BLaER1 (cell line): ENCODE data around the gene HOXA3.

Experiments used
- H3K27ac ChIP-seq: shearing (Covaris generic); formaldehyde crosslinking; 2 replicates; pipeline ENCODE4 v1.8.1; 2022
- H3K27me3 ChIP-seq: shearing (Covaris generic); formaldehyde crosslinking; 2 replicates; pipeline ENCODE4 v1.8.1; 2022
- H3K36me3 ChIP-seq: shearing (Covaris generic); formaldehyde crosslinking; 2 replicates; pipeline ENCODE4 v1.8.1; 2022
- H3K4me1 ChIP-seq: shearing (Covaris generic); formaldehyde crosslinking; 2 replicates; pipeline ENCODE4 v1.8.1; 2022
- H3K4me2 ChIP-seq: shearing (Covaris generic); formaldehyde crosslinking; 2 replicates; pipeline ENCODE4 v1.8.1; 2022
- H3K4me3 ChIP-seq: shearing (Covaris generic); formaldehyde crosslinking; 2 replicates; pipeline ENCODE4 v1.8.1; 2022
- H3K9ac ChIP-seq: shearing (Covaris generic); formaldehyde crosslinking; 2 replicates; pipeline ENCODE4 v1.8.1; 2022
- H3K9me3 ChIP-seq: shearing (Covaris generic); formaldehyde crosslinking; 2 replicates; pipeline ENCODE4 v1.8.1; 2022
- H4K20me1 ChIP-seq: shearing (Covaris generic); formaldehyde crosslinking; 2 replicates; pipeline ENCODE4 v1.8.1; 2022
- Cebpa-rat ChIP-seq: shearing (Covaris generic); IDR thresholded peaks from 2 replicates; pipeline ENCODE4 v1.8.1; 2022

HOXA3 gene

GRCh38 chr7:27137640-27138315, 14.6 kb downstream of the HOXA3 start:
- Histone ChIP-seq H3K4me2 (peak overlapping the region; percentile 40), H3K9ac (no peak overlapping the region), H3K4me1 (peaks cover 30% of the 10 kb centered on the region), H3K27me3 (peaks cover 22% of the 10 kb centered on the region), H3K9me3 (peaks cover 25% of the 10 kb centered on the region), H4K20me1 (no peaks in the 10 kb centered on the region), H3K27ac (no peak overlapping the region), H3K36me3 (0 out of 2 replicates have a peak, but pooled peaks cover 3% of the 10 kb centered on the region), H3K4me3 (no peak overlapping the region)
- no peak for TF ChIP-seq Cebpa-rat

DNA sequence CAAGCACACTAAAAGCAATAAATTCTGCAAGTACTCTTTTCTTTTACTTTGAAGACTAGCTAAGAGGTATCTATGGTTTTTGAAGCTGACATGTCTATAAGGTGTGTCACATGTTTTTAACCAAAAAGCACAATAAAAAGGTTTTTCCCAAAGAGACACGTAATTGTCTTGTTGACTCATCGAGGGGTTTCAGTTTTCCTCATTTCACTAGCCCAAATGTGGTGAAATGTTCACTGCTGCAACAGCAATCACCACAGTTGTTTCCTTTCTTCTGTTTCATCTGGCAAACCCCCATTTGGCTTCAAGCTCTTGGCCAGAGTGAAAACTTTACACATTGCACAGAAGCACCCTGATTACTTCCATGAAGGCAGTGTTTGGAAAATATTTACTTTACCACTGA, 18.0 kb downstream of the HOXA3 start:
- no peak overlapping the region for H3K4me3 ChIP-seq
- peaks cover 31% of the 10 kb centered on the region for H3K9me3 ChIP-seq
- TF ChIP-seq Cebpa-rat: no peak
- H4K20me1 ChIP-seq: no peaks in the 10 kb centered on the region
- peaks cover 30% of the 10 kb centered on the region for H3K4me1 ChIP-seq
- H3K9ac ChIP-seq: no peak overlapping the region
- no peak overlapping the region for H3K27ac ChIP-seq
- H3K4me2 ChIP-seq: no peak overlapping the region
- H3K27me3 ChIP-seq: peaks cover 8% of the 10 kb centered on the region; the same call in 1 of the 2 replicates
- no peaks in the 10 kb centered on the region for H3K36me3 ChIP-seq

- peaks cover 8% of the 10 kb centered on the region; the same call in 1 of the 2 replicates for H3K27me3 ChIP-seq
- H4K20me1 ChIP-seq: no peaks in the 10 kb centered on the region
These were observed 18.8 kb downstream of the HOXA3 start for GRCh38 chr7:27133409-27134231.

GRCh38 chr7:27132978-27133377, 19.4 kb downstream of the HOXA3 start:
- H3K9me3 ChIP-seq: peaks cover 31% of the 10 kb centered on the region
- no peaks in the 10 kb centered on the region for H4K20me1 ChIP-seq
- no peak overlapping the region for H3K4me3 ChIP-seq
- no peaks in the 10 kb centered on the region for H3K36me3 ChIP-seq
- H3K9ac ChIP-seq: no peak overlapping the region
- H3K27ac ChIP-seq: no peak overlapping the region
- H3K4me2 ChIP-seq: no peak overlapping the region
- peaks cover 8% of the 10 kb centered on the region; the same call in 1 of the 2 replicates for H3K27me3 ChIP-seq
- no peak for TF ChIP-seq Cebpa-rat
- H3K4me1 ChIP-seq: peaks cover 30% of the 10 kb centered on the region

More at GRCh38 chr7:27133409-27134231, 18.8 kb downstream of the HOXA3 start:
- no peak overlapping the region for H3K4me2 ChIP-seq
- no peak overlapping the region for H3K27ac ChIP-seq
- no peaks in the 10 kb centered on the region for H3K36me3 ChIP-seq
- peaks cover 30% of the 10 kb centered on the region for H3K4me1 ChIP-seq
- H3K9me3 ChIP-seq: peaks cover 31% of the 10 kb centered on the region
- no peak overlapping the region for H3K4me3 ChIP-seq
- H3K9ac ChIP-seq: no peak overlapping the region
- TF ChIP-seq Cebpa-rat: no peak

- Histone ChIP-seq H3K4me1 (peaks cover 24% of the 10 kb centered on the region), H3K9ac (no peak overlapping the region), H3K9me3 (peaks cover 31% of the 10 kb centered on the region), H3K36me3 (no peaks in the 10 kb centered on the region), H3K27ac (no peak overlapping the region), H3K27me3 (peaks cover 6% of the 10 kb centered on the region; the same call in 1 of the 2 replicates), H4K20me1 (no peaks in the 10 kb centered on the region), H3K4me3 (no peak overlapping the region), H3K4me2 (no peak overlapping the region)
- TF ChIP-seq Cebpa-rat: no peak
These were observed 20.2 kb downstream of the HOXA3 start for GRCh38 chr7:27132214-27132613.

- no peaks in the 10 kb centered on the region for H4K20me1 ChIP-seq
- peaks cover 18% of the 10 kb centered on the region for H3K4me1 ChIP-seq
- peaks cover 31% of the 10 kb centered on the region for H3K9me3 ChIP-seq
- H3K9ac ChIP-seq: no peak overlapping the region
- H3K27ac ChIP-seq: no peak overlapping the region
- H3K4me3 ChIP-seq: no peak overlapping the region
- no peak for TF ChIP-seq Cebpa-rat
- no peaks in the 10 kb centered on the region for H3K27me3 ChIP-seq
- no peaks in the 10 kb centered on the region for H3K36me3 ChIP-seq
- no peak overlapping the region for H3K4me2 ChIP-seq
These were observed 21.0 kb downstream of the HOXA3 start for GRCh38 chr7:27131390-27131819.

DNA sequence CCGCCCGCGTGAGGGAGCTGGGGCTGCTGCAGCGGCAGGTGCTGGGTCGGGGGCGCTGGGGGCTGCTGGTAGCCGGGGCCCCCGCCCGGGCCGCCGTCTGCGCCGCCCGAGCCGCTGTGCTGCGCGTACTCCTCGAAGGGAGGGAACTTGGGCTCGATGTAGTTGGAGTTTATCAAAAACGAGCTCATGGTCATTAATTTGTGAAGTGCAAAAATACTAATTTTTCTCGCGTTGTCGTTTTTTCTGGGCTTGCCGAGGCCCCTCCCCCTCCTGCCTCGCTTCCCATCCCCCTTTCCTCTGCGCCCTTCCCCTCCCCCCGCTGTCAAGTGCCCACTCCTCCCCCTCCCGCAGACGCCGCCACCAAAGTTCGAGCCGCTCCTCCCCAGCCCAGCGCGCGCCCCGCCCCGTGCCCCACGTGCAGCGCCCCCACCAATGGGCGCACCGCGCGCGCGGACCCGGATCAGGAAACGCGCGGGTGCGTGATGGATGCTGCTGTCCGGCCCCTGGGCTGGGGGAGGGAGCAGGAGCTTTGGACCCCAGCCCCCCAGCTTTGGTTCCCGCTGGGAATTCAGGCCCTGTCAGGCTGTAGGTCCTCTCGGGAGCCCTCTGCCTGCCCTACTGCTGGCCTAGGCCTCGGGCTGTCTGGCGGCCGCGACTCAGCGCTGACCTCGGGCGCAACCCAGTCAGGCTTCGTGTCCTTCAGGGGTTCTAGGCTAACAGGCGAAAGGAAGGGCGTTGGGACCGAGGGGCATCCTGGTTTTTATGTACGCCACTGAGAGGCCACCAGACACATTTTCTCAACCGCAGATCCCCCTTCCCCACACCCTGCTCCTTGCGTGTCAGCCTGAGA, 21.6 kb downstream of the HOXA3 start, which contains the start of gene HOXA4:
Gene HOXA4, minus strand, starts transcription at position 218 of the 850 bp plus-strand sequence. Its CDS starts 24 bp downstream, at position 194.
- peaks cover 13% of the 10 kb centered on the region for H3K4me1 ChIP-seq
- H3K4me2 ChIP-seq: no peak within 1 kb of the TSS
- H3K4me3 ChIP-seq: 0 out of 2 replicates have a peak within 1 kb of the TSS, but pooled peaks have one; percentile 16
- no peak within 1 kb of the TSS for H3K27ac ChIP-seq
- peaks cover 26% of the 10 kb centered on the region for H3K9me3 ChIP-seq
- no peak within 1 kb of the TSS for H3K9ac ChIP-seq
- no peaks in the 10 kb centered on the region for H3K27me3 ChIP-seq
- H4K20me1 ChIP-seq: no peaks in the 10 kb centered on the region
- no peak for TF ChIP-seq Cebpa-rat
- H3K36me3 ChIP-seq: no peaks in the 10 kb centered on the region

DNA sequence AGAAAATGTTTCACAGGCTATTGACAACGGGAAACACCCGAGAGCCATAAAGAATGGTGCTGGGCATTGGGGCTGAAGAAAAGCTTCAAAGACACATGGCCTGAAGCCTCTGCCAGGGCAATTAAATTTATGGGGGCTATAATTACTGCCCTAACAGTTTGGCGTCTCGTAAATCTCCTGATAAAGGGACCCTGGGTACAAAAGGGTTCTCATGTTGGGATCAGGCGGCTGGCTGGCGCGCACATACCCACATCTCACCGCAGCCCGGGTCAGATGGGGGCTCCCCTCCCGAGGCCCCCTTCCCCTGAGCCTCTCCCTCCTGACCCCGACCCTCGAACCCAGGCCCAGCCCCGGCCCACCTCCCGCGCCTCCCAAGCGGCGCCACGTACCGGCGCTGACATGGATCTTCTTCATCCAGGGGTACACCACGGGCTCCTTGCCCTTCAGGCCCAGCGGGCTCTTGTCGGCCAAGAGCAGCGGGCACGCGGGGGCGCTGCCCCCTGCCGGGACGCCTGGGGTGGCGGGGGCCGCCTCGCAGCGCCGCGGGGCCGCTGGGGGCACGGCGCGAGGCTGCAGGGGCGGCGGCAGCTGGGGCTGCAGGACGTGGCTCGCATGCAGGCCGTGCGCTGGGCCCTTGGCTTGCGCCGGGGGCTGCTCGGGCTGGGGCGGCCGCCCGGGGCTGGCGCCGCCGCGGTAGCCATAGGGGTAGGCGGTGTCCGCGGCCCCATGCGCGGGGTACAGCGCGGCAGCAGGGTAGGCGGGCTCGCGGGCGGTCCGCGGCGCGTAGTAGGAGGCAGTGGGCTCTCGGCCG, 22.4 kb downstream of the HOXA3 start:
- no peak overlapping the region for H3K9ac ChIP-seq
- 0 out of 2 replicates have a peak, but pooled peaks cover 5% of the 10 kb centered on the region for H3K4me1 ChIP-seq
- TF ChIP-seq Cebpa-rat: no peak
- no peaks in the 10 kb centered on the region for H3K27me3 ChIP-seq
- H3K4me2 ChIP-seq: no peak overlapping the region
- no peaks in the 10 kb centered on the region for H4K20me1 ChIP-seq
- 0 out of 2 replicates have a peak overlapping the region, but pooled peaks have one; percentile 16 for H3K4me3 ChIP-seq
- H3K9me3 ChIP-seq: peaks cover 26% of the 10 kb centered on the region
- no peak overlapping the region for H3K27ac ChIP-seq
- H3K36me3 ChIP-seq: no peaks in the 10 kb centered on the region
